Stimulated activated CD8-positive, alpha-beta memory T cell treated with anti-CD3 and anti-CD28 coated beads, Interleukin-15, amount 100 ng/mL, for 4 hours (primary cell): ENCODE results near the gene TOP2A.

Source experiments
- DNase-seq, 2 donors: peaks; one replicate each; pipeline ENCODE4 v3.0.0-alpha.2; 2020; ENCODE audit warnings: low read depth in 2 of 2

TOP2A gene

DNA sequence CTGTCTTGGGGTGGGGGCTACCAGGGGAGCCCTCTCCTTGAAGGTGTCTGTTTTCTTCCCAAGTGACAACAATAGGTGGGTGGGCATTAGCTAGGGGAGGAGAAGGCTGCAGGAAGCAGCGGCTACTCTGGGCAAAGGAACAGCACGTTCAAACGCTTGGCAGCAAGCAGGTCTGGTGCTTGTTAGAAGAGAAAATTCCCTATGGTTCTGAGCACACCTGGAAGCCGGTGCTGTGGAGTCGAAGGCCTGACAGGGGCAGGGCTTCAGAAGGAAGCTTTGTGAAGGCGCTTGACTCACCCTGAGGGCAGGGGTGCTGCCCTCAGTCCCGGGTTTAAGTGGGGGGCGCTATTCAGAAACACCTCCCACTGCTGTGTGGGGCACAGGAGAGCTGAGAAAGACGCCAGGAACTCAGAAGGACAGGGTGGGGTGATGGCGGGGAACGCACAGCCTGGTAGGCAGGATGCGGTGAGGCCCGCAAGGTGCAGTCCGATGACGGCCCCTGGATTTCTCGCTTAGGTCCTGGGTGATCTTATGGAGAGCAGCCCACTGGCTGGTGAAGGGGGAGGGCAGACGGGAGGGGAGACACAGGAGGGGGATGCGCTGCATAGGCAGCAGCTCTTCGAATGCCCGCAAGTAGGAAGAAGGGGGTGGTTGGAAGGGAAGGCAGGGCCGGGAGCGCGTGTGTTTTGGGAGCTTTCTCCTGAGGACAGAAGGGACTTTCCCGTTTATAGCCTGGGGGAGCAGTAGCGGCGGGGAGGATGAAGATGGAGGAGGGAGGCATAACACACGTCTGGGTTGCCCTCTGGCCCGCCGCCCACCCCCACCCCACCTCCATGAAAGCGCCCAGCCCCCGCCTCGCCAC is 56.4 kb downstream of the TOP2A start:
- DNase-seq: no peak

DNA sequence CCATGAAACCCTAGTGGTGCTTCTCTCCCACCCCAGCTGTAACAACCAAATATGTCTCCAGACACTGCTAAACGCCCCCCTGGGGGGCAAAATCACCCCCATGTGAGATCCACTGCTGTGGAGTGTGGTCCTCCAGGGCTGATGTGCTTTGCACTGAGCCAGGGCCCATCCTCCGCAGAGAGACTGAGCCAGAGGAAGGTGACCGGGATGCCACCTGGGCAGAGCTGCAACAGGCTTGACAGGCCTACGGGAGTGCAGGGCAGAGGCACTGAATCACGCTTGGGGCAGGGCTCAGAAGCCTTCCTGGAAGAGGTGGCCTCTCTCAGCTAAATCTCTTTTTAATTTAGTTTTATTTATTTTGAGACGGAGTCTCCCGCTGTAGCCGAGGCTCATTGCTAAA is 57.6 kb downstream of the TOP2A start:
- no peak for DNase-seq

DNA sequence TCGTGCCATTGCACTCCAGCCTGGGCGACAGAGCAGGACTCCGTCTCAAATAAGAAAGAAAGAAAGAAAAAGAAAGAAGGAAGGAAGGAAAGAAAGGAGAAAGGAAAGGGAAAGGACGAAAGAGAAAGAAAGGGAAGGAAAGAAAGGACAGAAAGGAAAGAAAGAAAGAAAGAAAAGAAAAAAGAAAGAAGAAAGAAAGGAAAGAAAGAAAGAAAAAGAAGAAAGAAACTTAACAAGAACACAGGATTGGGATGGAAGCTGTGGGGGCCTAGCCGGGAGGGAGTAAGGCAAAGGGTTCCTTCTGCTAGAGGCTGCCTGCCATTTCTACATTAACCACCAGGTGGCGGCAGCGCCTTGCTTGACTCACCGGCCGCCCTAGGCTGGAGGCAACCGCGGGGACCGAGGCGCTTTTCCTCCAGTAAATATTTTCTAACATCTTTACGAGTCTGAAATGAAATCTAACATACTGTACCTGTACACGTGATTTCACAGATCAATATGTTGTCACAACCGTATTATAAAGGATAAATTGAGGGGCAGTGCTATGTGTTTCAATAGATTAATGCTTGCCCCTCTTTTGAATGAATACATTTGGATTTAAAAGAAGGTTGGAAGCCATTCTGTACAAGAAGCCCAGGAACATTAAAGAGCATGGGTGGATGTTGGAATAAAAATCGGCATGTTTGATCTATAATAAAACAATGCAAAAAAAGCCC is 59.2 kb downstream of the TOP2A start:
- peak; percentile 73 to 77 for DNase-seq

DNA sequence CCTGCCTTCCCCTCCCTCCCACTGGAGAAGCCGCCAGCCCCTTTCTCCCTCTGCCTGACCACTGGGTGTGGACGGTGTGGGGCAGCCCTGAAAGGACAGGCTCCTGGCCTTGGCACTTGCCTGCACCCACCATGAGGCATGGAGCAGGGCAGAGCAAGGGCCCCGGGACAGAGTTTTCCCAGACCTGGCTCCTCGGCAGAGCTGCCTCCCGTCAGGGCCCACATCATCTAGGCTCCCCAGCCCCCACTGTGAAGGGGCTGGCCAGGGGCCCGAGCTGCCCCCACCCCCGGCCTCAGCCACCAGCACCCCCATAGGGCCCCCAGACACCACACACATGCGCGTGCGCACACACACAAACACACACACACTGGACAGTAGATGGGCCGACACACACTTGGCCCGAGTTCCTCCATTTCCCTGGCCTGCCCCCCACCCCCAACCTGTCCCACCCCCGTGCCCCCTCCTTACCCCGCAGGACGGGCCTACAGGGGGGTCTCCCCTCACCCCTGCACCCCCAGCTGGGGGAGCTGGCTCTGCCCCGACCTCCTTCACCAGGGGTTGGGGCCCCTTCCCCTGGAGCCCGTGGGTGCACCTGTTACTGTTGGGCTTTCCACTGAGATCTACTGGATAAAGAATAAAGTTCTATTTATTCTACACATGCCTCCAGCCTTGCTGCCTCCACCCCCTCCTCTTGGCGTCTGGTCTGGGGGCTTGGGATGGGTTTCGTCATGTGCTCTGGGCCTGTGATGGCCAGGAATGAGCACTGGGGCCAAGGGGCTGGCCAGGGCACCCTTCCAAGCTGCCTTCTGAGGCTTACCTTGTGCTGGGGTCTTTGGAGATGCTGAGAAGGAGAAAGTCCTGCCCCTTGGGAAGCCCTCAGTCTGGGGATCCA is 60.5 kb downstream of the TOP2A start:
- no peak for DNase-seq

DNA sequence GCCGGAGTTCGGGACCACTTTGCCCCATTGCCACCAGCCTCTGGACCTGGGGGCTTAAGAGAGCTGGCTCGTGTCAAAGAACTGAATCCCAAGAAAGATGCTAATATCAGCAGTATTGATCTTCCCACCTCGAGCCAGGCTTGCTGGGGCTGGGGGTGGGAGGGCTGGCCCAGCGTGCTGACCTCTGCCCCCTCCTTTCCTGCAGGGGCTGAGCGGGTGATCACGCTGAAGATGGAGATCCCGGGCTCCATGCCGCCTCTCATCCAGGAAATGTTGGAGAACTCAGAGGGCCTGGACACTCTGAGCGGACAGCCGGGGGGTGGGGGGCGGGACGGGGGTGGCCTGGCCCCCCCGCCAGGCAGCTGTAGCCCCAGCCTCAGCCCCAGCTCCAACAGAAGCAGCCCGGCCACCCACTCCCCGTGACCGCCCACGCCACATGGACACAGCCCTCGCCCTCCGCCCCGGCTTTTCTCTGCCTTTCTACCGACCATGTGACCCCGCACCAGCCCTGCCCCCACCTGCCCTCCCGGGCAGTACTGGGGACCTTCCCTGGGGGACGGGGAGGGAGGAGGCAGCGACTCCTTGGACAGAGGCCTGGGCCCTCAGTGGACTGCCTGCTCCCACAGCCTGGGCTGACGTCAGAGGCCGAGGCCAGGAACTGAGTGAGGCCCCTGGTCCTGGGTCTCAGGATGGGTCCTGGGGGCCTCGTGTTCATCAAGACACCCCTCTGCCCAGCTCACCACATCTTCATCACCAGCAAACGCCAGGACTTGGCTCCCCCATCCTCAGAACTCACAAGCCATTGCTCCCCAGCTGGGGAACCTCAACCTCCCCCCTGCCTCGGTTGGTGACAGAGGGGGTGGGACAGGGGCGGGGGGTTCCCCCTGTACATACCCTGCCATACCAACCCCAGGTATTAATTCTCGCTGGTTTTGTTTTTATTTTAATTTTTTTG is 61.6 kb downstream of the TOP2A start:
- no peak for DNase-seq

DNA sequence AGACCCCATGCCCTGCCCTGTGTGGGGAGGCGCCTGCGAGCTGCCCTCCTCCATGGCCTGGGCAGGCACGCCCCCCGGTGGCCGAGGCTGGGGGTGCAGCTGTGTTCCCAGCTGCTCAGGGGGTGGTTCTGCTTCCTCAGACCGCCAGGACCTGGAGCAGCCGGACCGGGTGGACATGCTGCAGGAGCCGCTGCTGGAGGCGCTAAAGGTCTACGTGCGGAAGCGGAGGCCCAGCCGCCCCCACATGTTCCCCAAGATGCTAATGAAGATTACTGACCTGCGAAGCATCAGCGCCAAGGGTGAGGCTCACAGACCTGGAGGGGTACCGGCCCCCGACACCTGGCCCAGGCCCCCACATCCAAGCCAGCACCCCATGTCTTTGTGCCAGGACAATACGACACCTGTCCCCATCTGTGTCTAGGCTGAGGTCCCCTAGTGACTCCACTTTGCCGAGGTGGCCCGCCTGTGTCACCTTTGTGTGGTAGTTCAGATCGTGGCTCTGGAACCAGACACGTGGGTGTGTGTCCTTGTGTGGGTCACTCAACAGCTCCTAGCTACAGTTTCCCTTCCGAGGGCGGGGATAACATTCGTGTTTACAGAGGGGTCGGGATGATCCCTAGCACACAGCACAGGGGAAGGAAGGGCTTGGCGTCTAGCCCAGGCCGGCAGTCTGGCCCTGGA is 62.4 kb downstream of the TOP2A start:
- DNase-seq: peak; percentile 46 to 49

DNA sequence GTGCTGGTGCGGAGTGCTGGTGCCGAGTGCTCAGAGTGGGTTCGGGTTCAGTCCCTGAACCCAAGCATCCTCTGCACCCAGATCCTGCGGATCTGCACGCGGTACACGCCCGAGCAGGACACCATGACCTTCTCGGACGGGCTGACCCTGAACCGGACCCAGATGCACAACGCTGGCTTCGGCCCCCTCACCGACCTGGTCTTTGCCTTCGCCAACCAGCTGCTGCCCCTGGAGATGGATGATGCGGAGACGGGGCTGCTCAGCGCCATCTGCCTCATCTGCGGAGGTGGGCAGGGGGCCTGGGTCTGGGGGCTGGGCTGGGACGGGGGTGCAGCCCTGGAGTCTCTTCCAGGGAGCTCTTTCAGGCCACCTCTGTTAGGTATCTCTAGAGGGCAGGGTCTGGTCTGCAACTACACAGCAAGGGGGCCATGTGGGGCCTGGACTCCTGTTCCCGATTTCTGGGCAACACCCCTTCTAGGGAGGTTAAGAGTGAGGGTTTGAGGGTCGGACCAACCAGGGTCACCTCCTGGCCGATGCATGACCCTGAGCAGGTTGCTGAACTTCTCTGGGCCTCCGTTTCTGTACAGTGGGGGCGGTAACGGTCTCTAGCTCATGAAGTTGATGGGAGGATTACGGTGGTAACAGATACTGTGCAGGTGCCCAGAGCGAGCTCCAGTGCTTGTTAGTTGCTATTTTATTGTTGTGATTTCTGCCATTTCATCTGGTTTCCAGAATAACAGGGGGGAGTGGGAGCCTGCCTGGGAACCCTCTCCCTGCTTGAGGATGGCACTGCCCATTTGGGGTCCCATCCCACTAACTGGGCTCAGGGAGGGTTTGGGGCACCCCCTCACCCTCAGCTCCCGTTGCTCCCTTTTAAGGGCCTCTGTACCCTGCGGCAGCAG is 63.2 kb downstream of the TOP2A start:
- no peak for DNase-seq

DNA sequence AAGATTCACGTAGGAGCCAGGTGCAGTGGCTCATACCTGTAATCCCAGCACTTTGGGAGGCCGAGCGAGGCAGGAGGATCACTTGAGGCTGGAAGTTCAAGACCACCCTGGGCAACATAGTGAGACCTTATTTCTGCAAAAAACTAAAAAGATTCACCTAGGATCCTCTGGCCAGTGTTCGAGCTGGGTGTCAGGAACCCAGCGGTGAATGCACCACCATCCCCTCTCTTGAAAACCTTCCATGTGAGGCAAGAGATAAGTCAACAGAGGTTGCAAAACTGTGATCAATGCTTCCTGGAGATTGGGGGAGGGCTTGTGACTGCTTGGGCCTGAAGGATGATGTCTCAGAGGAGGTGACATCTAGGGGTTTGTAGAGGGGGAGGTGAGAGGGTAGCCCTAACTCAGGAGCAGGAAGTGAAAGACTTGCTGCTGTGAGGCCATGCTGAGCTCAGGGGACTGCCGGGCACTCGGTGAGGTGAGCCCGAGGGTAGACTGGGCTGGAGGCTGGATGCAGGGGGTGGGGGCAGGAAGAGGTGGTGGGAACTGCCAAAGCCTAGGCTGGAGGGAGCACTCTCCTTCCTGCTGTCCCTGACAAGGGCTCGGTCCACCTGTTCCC is 64.8 kb downstream of the TOP2A start:
- DNase-seq: no peak

DNA sequence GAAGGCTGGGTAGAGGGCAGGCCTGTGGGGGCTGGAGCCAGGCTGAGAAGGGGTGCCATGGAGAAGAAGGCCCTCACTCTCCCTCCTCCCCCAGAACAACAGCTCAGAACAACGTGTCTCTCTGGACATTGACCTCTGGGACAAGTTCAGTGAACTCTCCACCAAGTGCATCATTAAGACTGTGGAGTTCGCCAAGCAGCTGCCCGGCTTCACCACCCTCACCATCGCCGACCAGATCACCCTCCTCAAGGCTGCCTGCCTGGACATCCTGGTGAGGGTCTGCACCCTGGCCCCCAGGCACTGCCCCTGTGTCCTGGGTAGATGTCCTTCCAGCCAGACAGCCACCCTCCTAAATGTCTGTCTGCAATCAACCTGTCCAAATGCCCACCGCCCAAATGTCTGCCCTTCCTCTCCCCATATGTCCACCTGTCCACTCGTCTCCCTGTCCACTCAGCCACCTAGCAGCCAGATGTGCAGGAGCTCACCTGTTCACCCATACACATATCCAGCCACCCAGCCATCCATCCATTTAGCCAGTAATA is 65.4 kb downstream of the TOP2A start:
- DNase-seq: no peak

DNA sequence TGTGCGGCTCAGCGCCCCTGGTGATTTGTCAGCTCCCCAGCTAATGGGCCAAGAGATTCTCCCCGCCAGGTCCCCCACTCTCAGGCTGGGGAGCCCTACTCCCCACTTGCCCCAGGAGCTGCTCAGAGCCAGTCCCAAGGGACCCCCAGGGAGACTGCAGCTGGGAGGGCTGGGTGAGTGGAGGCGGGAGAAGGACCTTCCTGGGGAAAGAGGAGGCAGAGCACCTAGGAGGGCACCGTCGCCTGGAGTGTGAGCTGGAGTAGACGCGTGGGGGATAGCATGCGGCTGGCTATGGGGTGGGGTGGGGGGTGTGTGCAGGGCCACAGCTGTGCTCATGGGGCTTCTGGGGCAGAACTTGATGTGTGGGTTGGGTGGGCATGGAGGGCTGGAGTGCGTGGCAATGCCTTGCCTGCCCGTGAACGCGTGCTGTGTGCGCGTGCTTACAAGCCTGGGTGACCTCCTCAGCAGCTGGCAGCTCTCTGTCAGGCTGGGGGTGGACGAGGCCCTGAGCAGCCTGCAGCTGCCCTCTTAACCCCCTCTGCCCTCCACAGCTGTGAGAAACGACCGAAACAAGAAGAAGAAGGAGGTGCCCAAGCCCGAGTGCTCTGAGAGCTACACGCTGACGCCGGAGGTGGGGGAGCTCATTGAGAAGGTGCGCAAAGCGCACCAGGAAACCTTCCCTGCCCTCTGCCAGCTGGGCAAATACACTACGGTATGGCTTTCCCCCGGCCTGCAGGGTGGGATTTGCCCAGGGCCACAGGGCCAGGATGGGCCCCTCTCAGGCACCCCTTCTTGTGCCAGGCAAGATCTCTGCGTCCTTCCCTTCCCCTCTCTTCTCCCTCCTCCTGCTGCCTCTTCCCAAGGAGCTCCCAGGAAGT is 66.1 kb downstream of the TOP2A start:
- no peak for DNase-seq

DNA sequence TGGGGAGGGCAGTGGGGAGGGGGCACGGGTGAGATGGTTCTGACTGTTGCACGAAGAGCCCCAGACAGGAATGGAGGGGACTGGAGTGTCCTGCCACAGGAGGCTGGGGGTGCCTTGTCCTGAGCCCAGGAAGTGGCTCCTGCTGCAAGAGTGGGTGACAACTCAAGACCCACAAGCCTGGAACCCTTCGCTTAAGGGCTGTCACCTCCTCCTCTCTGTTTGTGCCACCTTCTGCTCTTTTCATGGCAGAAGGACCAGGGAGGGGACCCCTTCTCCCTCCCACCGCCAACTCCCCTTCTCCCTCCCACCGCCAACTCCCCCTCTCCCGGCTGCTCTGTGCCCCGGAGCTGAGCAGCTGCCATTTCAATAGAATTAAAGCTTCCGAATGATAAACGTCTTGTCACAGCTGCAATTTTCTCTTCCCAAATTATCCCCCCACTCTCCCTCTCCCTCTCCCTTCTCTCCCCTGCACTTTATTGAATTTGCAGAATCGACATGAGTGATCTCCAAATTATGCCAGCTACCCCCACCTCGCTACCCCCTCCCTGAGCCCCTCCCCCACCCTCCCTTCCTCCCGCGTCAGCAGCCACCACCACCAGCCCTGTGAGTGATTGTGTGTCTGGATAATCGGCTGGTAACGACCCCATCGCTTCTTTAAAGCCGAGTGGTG is 66.9 kb downstream of the TOP2A start:
- DNase-seq: no peak

DNA sequence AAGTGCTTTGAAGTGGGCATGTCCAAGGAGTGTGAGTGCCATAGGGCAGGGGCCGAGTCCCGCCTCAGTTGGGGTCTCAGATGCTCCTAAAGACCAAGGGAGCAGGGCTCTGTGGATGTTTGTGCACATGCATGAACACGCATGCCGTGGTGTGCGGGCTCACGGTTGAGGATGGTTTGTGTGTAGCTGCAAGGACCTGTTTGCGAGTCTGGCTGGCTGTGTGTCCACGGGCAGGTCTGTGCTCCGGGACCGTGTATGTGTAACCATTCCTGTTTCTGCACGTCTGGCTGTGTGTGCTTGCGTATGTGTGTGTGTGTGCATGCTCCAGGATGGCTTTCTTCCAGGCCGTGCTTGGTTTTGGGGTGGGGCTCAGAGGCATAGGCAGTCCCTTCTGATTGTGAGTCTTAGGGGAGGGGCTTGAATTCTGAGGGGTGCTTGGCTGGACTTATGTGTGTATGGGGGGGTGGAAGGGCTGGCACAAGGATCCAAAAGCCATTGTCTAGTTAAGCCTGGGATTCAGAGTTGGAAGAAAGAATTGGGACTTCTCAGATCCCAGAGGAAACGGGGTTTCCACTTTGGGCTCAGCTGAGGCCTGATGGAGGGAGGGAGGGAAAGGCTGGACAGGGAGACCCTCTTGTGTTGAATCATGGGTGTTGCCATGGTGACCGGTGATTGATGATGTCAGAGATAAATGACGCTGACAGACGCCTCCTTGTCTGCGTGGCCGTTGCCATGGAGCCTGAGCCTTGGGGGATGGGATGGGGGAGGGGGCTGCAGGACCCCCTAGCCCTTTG is 67.6 kb downstream of the TOP2A start:
- DNase-seq: no peak

DNA sequence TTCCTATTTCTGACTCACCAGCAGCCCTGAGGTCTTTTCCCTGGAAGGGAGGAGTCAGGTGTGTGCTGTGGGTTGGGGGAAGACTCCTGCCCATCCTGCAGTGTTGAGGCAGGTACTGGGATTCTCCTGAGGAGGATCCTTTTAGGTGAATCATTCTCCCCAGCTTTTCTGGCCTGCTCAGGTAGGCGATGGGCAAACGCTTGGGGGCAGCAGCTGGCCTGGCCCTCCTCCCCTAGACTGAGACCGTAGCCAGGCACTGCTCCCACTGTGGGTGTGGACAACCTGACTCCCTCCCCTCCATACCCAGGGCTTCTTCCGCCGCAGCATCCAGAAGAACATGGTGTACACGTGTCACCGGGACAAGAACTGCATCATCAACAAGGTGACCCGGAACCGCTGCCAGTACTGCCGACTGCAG is 68.2 kb downstream of the TOP2A start:
- no peak for DNase-seq

DNA sequence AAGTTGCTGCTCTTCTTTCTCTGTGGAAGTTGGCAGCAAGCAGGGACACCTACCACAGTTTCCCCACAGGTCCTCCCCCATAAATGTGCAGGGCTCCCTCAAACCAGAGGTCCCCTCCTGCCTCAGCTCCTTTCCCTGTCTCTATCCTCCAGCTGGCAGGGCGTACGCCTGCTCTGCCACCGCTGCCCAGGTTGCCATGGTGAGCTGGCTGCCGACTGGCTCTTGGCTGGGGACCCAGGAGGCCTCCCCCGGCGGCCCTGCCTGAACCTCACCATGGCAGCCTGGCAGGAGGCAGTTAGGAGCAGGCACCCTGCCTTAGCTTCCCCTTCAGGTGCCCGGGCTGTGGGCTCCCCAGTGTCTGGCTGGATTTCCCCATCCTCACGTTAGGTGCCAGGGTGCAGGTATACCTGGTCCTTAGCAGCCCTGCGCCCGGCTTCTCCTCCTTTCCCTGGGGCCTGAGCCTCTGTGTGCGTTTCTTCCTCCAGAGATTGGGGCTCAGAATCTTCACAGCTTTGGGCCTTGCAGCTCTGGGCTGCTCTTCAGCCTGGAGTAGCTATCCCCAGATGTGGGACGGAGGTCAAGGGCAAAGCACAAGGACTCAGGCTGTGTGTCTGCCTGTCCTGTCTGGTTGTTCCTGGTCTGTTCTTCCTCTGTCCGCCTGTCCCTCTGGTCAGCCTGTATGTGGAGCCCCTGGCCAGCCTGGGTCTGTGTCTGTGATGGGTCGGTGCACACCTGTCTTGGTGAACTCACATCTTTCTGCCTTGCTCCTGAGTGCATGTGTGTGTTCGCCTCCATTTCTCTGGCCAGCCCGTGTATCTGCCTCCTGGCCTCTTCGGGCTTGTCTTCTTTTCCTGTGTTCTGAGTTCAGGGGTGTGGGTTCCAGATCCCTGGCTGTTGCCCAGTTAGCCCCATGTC is 68.9 kb downstream of the TOP2A start:
- no peak for DNase-seq

DNA sequence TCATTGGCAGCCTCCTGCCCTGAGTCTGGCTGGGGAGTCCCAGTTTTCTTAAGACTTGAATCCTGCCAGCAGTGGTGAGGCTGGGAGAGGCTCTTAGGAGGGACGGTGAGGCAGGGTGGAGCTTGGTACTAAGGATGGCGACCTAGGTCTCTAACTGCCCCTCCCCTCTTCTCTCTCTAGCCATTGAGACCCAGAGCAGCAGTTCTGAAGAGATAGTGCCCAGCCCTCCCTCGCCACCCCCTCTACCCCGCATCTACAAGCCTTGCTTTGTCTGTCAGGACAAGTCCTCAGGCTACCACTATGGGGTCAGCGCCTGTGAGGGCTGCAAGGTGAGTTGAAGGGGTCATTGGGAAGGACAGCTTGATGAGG is 69.6 kb downstream of the TOP2A start:
- DNase-seq: no peak
